Esophagus mucosa (tissue), 1 donor: Measurements from ENCODE around the gene PRDM16. TPM values are rescaled to one million over a fixed set of nuclear protein-coding genes. Genes with fewer than 3 reads are reported as not detected.
"Not testable (repeated sequence)": the region's sequence is repeated elsewhere in the genome, so short reads cannot be mapped to it uniquely, and the experiment has no call there.

Experiments
- ATAC-seq: fragments of 200-7000 bp; cut with Tn5 transposase; one replicate; pipeline ENCODE4 v1.9.1; 2020
- total RNA-seq: library from RNA; stranded (reverse); gene quantifications from one replicate; pipeline ENCODE4 v1.2.4, GENCODE V29; 2023
- donor health status: DM: yes; HTN: yes; CAD: no.

The PRDM16 gene
- total RNA-seq, 1 donor from 2014 or later, result 0.44 TPM

DNA sequence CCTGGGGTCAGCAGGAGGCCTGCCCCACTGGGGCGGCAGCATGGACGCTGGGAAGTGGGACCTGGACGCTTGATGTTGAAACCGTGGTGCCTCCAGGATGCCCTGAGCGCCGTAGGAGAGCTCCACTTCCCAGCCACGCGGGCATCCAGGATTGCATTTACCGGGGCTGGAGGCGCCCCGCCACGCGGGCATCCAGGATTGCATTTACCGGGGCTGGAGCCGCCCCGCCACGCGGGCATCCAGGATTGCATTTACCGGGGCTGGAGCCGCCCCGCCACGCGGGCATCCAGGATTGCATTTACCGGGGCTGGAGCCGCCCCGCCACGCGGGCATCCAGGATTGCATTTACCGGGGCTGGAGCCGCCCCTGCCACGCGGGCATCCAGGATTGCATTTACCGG, 218.1 kb downstream of the PRDM16 start:
- not testable (repeated sequence) for ATAC-seq

DNA sequence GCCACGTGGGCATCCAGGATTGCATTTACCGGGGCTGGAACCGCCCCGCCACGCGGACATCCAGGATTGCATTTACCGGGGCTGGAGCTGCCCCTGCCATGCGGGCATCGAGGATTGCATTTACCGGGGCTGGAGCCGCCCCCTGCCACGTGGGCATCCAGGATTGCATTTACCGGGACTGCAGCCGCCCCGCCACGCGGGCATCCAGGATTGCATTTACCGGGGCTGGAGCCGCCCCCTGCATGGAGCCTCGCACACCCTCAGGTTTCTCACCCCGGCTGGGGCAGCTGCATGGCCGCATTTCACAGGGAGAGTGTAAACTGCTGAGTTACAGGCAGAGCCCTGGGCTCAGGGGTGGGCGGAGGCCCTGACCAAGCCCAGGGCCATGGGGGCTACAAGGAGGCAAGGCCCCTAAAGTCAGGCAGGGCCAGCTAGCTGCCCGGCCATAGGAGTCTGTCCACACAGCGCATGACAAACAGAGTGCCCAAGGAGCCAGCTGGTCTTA, 218.7 kb downstream of the PRDM16 start:
- no peak for ATAC-seq

DNA sequence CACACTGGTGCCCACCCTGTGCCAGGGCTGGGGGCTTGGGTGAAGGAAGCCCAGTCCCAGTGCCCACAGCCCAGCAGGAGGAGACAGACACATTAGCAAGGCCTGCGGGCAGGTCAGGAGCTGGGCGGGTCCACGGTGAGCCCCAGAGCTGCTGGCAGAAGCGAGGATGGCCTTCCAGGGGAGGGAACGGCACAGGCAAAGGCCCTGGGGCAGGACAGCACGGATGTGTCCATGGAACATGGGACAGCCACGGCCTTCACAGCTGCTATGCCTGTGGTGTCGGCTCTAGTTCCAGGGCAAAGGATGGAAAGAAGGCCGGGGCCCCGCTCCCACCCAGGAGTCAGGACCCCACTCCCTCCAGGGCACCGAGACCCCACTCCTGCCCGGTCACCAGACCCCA, 220.5 kb downstream of the PRDM16 start:
- no peak for ATAC-seq

DNA sequence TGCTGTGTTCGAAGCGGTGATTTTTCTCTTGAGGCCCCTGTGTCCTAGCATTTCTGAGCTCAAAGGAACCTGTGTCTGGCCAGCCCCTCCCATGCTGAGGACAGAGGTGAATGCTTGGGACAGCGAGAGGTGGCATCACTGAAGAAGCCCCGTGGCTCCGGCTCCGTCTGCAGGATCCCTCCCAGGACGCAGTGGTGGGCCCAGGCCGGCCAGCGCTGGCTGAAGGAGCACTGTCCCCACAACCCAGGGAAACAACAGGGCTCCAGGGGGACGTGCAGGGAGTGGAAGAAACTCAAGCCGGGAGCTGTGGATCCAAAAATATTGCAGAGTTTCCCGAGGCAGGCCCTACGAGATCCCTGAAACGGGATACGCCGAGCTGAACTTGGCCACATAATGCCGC, 221.4 kb downstream of the PRDM16 start:
- ATAC-seq, result no peak

DNA sequence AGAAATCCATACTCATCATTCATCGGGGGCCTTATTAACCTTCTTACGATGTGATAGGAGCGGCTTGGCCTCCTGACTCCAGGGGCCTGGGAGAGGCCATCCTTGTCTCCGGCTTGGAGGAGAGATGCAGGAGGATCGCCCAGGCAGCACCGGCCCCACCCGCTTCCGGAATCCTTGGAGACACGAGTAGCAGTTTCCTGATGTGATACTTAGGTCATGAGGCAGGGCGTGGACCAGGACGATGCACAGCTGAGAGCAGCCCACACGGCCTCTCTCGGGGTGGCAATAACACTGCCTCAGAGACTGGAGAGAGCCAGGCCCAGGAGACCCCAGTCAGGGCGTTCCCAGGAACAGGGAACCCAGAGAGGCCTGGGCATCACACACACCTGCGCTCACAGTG, 221.9 kb downstream of the PRDM16 start:
- no peak for ATAC-seq

DNA sequence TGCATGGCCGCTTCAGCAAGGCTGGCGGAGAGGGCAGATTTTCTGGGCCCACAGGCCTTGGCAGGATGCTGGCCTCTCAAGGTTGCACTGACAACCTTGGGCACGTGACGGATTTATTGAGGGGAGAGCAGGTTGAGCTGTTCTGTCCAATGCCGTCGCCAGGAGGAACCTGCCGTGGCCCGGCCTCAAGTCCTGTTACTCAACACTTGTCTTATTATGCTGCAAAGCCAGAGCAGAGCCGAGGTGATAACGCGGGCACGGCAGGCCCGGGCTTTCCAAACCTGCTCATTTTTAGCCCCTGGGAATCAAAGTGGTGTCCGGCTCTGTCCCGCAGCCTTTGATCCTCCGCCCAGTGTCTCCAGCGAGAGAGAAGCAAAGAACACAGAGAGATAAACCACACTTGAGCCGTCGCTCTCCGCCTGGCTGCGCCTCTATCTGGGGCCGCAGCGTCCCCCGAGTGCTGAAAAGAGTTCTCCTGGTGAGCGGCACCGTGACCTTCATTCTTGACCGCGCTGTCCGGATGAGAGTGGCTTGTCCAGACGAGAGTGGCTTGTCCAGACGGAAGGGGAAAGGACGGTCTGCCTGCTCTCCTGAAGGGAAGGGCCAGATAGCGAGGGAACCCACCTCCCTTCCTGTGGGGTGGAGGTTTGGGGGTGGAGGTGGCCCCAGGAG, 223.2 kb downstream of the PRDM16 start:
- ATAC-seq, result no peak

DNA sequence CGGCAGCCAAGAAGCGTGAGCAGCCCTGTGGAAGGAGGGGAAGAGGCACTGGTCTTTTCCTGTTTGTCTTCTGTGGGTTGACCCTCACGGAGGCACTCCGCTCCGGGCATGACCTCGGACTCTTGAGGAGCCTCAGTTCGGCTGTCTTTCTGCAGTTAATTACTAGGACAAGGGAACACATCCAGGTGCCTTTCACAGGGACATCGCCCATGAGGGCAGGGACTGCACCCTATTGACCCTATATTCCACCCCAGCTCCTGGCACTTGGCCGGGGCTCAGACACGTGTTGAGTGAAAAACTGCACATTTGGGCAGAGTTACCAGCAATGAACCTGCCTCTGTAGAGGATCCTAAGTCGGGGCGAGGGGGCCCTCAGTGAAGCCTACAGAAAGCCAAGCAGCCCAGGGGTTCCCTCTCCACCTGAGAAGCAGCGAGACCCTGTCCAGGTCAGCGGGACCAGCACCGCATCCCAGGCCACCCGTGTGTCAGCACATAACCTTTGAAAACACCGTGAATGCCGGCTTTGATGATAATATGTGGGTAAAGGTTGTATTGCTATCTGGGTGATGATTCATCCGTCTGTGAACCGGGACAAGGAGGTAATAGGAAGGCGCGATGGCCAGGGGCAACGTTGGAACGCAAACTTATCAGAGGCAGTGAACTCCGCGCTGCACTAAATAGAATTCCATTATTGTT, 224.0 kb downstream of the PRDM16 start:
- ATAC-seq, result no peak

DNA sequence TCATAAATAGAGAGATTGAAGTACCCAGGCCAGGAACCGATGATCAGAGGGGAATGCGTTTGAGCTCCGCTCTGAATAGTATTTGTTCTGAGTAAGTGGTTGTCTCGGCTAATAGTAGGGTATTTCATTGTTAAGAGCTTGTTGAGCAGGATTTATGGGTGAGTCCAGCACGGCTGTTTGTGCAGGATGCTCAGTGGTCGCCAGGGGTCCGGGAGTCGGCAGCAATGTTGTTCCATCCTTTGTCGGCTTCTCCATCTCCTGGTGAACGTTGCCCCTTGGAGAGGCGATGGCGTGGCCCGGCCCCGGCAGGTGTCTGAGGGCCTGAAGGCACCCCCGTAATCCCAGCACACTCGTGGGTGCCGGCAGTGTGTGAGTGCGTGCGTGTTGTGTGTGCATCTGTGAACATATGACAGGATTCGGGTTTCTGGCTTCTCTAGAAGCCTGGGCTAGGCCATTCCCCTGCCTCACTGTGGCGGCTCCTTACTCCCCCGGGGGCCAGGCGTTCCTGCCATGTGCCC, 224.6 kb downstream of the PRDM16 start:
- no peak for ATAC-seq

DNA sequence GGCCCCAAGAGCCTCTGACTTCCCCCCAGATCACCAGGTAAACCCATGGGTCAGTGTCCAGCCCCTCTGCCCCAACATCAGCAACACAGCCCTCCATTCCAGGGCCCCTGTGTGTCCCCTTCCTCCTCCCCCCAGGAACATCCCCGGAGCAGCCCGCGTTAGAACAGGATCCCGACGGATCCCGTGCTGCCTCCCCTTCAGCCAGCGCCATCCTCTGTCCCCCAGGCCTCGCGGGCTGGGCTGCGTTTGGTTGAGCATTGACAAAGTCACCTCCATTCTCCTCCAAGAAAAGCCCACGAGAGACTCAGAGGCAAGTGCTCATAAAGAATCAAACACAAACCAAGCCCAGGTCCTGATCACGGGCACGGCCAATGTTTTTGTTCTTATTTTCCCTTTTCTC, 225.4 kb downstream of the PRDM16 start:
- ATAC-seq, result no peak

DNA sequence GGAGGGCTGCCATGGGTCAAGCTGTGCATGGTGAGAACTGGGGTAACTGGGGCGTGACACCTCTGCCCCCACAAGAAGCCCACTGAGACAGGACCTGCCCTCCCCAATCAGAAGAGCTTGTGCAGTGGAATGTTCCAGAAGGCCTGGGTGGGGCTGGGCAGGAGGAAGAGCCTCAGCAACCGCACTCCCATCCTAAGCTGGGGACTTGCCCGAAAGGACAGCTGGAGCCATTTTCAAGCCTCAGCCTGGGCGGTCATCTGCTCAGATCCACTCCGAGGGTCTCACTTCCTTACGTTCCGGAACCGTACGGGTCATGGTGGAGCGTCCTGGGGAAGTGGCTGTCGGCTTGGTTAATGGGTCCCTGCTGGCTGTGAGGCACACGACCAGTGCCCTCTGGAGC, 226.8 kb downstream of the PRDM16 start:
- ATAC-seq, result no peak

DNA sequence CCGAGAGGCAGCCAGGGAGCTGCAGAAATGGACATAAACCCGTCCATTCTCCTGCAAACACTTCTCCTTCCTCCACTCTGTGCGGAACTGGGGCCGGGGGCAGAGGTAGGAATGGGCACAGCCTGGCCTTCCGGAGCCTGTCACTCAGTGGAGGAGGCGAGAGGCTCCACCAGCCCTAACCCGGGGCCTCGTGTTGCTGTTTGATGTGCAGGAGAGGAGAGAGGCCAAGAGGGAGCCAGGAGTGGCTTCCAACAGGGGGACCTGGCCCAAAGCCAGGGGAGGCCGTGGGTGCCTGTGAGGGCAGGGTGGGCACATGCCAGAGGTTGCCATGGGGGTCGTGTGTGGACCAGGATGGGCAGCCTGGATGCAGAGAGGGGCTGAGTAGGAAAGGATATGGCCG, 227.3 kb downstream of the PRDM16 start:
- ATAC-seq, result no peak

DNA sequence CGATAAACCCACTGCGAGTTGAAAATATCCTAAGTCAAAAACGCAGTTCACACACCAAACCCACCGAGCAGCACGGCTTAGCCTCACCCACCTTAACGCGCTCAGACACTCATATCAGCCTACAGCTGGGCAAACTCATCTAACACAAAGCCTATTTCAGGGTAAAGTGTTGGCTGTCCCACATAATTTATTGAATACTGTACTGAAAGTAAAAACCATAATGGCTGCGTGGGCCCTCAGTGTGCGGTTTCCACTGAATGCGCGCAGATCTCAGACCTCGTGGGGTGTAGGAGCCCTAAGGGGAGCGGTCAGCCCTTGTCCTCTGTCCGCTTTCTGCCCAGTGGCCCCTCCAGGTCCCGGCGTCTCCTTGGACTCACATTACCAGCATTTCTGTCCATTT, 227.8 kb downstream of the PRDM16 start:
- ATAC-seq, result no peak

DNA sequence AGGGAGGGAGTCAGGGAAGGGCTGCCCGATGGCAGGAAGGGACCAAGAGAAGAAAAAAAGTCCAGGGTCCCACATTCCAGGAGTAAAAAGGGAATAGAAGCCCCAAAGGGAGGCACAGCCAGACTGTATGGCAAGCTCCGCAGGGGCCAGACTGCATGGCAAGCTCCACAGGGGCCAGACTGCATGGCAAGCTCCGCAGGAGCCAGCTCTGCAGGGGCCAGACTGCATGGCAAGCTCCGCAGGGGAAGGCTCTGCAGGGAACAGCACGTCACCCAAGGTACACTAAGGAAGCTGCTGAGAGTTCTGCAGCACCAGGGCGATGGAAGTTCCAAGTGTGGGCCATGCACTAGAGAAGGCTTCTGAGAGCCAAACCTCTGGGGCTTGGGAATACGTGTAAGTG, 228.8 kb downstream of the PRDM16 start:
- no peak for ATAC-seq

DNA sequence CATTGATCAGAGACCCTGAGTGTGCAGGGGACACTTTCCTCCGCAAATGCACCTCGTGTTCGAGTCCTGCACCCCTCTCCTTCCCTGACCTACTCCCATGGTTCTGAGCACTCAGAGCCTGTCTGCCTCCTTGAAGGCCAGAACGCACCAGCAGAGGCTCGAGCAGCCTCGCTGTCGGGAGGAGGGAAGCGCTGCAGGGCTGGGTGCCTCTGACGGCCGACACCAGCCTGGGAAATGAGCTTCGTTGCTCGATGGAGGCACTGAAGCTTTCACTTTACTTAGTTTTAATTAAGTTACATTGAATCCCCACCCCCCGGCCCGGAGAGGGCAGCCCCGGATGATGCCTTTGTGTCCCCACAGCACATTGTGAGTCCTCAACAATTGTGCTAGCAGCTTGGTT, 229.2 kb downstream of the PRDM16 start:
- ATAC-seq, result no peak

DNA sequence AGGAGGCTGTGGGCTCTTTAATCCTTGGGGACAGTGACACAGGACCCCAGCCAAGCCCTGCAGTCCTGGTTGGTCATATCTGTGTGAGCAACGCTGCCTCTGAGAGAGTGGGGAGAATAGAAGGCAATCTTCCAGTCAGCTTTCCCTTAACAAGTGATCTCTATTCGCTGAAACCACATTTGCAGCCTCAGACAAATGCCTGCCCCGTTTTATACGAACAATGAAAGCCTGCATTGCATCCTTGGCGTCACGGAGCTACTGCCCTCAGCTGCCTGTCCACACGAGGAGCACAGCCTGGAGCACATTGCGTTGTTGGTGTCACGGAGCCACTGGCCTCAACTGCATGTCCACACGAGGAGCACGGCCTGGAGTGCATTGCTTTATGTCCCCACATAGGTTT, 235.2 kb downstream of the PRDM16 start:
- ATAC-seq, result no peak

DNA sequence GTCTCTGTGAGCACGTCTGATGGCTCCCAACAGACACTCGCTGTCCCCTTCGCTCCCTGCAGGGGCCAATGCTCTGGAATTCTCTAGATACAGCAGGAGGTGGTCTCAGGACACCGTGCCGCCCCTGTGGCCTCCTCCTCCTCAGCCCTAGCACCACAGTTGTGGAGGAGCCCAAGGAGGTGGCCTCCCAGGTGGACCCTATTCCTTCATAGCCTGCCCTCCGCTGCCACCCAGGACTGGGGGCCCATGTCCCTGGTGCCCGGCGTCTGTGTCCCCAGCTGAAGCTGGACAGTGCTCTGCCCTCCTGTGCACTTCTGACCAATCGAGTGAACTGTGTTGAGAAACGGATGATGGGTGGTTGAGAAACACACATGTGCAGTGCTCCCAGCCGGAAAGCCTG, 235.7 kb downstream of the PRDM16 start:
- no peak for ATAC-seq

DNA sequence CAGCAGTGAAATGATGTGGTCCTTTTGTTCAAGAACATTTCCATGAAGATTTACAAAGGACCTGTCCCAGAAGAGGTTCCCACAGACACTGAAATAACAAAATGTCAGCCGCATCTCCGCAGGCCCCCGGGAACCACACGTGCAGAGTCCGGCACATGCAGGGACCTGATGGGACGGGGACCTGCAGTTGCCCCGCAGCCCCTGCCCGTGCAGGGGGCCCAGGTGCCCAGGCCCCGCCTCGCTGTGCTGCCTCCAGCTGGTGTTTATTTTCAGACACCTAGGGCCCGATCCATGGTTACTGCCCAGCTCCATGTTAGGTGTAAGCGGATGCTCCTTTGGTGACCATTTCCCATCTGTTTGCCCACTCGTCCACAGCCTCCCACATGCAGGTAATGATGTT, 236.2 kb downstream of the PRDM16 start:
- no peak for ATAC-seq

DNA sequence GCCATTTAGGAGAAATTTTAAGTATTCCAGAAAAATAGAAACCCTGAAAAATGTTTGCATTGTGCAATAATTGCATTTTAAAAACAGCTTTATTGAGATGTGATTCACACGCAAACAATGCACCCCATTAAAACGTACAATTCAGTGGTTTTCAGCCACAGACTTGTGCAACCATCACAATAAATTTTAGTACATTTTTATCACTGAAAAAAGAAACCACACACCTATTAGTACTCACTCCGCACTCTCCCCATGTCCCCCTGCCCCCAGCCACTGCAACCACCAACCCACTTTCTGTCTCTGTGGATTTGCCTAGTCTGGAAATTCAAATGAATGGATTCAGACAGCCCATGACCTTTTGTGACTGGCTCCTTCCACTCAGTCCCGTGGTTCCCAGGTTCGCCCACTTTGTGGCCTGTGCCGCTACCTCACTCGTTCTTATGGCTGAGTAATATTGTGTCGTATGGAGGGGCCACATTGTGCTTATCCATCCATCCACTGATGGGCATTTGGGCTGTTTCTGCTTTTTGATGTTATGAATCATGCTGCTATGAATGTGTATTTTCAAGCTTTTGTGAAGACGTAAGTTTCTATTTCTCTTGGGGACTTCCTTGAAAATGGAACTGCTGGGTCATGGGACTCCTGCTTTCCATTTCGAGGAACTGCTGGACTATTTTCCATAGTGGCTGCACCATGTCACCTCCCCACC, 237.7 kb downstream of the PRDM16 start:
- ATAC-seq, result no peak

DNA sequence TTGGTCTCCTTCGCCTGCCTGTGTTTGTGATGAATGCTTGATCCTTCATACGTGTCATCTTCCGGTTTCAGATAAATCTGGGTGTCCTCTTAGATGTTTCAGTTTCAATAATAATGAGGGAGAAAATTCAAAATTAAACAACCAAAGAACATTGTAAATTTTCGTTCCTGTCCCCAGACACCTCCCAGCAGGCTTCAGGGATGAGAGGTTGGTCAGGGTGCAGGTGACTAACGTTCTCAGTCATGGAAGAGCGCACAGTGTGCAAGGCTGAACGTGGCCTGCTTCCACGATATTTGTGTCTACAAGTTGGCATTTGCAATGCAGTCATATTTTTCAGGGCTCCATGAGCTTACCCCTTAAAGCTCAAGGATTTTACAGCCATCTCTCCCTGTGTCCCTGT, 238.4 kb downstream of the PRDM16 start:
- no peak for ATAC-seq

DNA sequence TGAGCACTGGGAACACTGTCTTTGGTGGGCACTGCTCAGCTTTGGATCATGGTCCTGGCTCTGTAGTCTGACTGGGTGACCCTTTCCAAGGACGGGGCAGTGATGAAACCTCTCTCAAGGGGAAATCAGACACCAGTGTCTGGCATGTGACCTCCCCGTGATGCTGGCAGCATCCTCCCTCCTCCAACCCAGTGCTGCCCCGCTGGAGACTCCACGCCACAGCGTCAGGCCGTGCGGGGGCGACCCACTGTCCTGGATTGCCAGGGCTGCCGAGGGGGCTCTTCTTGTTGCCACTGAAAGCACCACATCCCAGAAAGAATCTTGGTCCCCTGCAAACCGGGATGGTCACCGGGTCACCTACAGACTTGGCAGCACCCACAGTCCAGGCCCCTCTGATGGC, 239.1 kb downstream of the PRDM16 start:
- no peak for ATAC-seq

DNA sequence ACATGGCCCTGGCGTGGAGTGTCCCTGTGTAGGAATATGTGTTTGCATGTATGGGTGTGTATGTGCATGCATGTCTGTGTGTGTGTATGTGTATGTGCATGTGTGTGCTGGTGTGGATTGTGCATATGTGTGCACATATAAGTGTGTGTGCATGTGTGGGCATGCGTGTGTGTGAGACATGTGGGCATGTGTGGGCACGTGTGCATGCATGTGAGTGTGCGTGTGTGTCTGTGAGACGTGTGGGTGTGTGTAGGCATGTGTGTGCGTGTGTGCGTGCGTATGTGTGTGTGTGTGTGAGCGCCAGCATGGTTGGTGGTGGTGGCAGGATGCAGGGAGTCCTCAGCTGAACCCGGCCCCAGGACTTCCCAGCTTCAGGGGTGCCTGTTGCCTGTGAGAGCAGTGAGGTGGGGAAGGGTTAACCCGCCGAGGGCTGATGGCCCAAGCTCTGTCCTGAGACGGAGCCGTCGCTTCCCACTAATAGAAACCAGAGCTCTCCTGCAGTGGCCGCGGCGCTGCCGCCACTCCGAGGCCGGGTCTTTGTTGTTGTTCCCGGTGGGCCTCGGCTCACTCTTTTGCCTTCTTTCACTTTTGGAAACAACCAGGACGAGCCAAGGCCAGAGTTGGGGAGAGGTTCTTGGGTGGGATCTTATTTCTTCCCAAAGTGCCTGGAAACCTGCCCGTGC, 241.9 kb downstream of the PRDM16 start:
- ATAC-seq, result no peak

DNA sequence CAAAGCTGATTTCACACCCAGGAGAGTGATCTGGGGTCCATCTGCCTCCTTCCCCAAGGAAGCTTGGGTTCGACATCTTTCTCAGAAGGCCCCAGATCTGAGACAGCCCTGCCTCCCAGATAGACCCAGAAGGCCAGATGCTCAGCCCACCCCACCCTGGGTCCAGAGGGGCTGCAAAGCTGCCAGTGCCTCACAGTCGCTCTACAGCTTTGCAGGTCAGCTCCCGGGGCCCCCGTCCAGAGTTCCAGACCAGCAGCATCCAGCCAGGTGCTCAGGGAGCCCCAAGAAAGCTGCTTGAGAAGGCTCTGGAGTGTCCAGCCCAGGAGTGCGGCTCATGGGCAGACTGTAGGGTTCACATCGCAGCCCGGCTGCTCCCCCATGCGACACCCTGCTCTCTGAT, 242.7 kb downstream of the PRDM16 start:
- ATAC-seq, result no peak

DNA sequence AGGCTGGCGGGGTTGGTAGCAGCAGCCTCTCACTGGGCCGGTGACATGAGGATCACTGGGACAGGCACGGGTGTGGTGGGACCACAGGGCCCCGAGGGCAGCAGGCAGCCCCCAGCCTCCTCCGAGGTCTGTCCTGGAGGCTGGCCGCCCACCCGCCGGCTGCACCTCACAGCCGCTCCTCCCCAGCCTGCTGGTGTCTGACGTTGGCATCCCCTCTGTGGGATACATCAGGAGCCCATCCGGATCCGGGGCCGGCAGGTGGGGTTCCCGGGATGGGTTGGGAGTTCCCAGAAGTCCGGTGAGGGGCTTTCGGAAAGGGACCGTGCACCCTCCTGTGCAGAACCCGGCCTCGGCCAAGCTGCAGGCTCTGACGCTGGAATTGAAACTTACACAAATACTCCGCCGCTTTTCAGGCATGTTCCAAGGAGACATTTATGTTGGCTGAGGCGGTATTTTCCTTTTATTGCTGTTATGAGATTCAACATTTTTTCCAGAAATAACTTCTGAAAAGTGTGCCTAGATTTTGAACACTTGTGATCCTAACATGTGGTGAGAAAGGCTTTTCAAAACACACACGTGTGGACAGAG, 243.4 kb downstream of the PRDM16 start:
- ATAC-seq, result no peak
